Upper lobe of right lung (tissue), 1 donor: ENCODE measurements around the gene TMEM167B. TPM values are rescaled to one million over a fixed set of nuclear protein-coding genes. Genes with fewer than 3 reads are reported as not detected.
"Not testable (repeated sequence)": the region's sequence is repeated elsewhere in the genome, so short reads cannot be mapped to it uniquely, and the experiment has no call there.

Experiments
- ATAC-seq: fragments of 200-7000 bp; cut with Tn5 transposase; one replicate; pipeline ENCODE4 v1.9.1; 2020; ENCODE audit warnings: mild to moderate bottlenecking, moderate library complexity
- DNase-seq: peaks from one replicate; pipeline ENCODE4 v3.0.0-alpha.2; 2020
- H3K27ac ChIP-seq: fragments of 200-600 bp; one replicate; pipeline ENCODE4 v1.8.0; 2022
- H3K27me3 ChIP-seq: fragments of 200-600 bp; one replicate; pipeline ENCODE4 v1.8.0; 2022; ENCODE audit warnings: mild to moderate bottlenecking
- H3K36me3 ChIP-seq: fragments of 200-600 bp; one replicate; pipeline ENCODE4 v1.8.0; 2022
- H3K4me1 ChIP-seq: fragments of 200-600 bp; one replicate; pipeline ENCODE4 v1.8.0; 2022
- H3K4me3 ChIP-seq: fragments of 200-600 bp; one replicate; pipeline ENCODE4 v1.8.0; 2022; ENCODE audit warnings: mild to moderate bottlenecking
- H3K9me3 ChIP-seq: fragments of 200-600 bp; one replicate; pipeline ENCODE4 v1.8.0; 2022
- CTCF ChIP-seq: fragments of 200-600 bp; IDR thresholded peaks from one replicate; pipeline ENCODE4 v1.8.0; 2022; ENCODE audit warnings: antibody characterized with exemption
- intact Hi-C: fragments of 100-400 bp; cut with DNase I; formaldehyde crosslinking; loops from one replicate; pipeline ENCODE4 v1.11.0; 2022
- total RNA-seq: library from RNA; stranded (reverse); fragmentation: NEBNext Ultra II Directional; extraction: Animal tissue kit (Norgen Biotek cat#: 25700); gene quantifications from one replicate; pipeline ENCODE4 v1.2.1, GENCODE V29; 2021
- donor health status: DM: no; HTN: yes; CAD: no; lungs with severe emphysema.

The TMEM167B gene
- total RNA-seq, 1 donor from 2014 or later: 49.7 TPM

DNA sequence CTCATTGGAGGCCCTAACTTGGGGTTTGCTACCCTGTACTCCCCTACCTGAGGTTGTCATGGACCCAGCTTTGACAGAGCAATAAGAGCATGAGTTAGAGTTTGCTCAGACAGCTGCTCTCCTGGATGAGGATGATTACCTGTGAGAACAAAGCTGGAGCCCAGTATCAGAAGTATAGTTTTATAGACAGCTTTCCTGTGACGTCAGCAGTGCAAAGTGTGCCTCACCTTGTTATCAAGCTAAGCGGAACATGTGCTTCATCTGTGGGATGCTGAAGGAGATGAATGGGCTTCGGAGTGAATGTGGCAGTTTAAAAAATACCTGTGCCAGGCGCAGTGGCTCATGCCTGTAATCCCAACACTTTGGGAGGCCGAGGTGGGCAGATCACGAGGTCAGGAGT is 43.2 kb upstream of the TMEM167B start:
- intact Hi-C loops: no loop called here
- no peaks in the 10 kb centered on the region for H3K9me3 ChIP-seq

DNA sequence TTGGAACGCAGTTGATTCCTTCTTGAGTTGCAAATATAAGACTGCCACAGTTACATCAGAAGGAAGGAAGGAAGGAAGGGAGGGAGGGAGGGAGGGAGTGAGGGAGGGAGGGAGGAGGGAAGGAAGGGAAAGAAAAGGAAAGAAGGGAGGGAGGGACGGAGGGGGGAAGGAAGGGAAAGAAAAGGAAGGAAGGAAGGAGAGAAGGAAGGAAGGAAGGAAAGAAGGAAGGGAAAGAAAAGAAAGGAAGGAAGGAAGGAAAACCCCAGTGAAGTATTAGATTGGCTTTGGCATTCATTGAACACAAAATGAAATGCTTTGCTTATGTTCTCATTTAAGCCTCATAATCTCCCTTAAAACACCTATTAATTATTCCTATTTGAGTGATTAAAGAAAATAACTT is 42.2 kb upstream of the TMEM167B start:
- Histone ChIP-seq H3K36me3 (no peaks in the 10 kb centered on the region), H3K27ac (no peak overlapping the region), H3K4me3 (no peak overlapping the region), H3K9me3 (no peaks in the 10 kb centered on the region), H3K27me3 (no peaks in the 10 kb centered on the region), H3K4me1 (no peaks in the 10 kb centered on the region)
- DNase-seq (no peak), ATAC-seq (no peak)
- intact Hi-C loops: no loop called here
- no peak for TF ChIP-seq CTCF

More for the DNA sequence above, 43.2 kb upstream of the TMEM167B start:
- H3K4me1 ChIP-seq: no peaks in the 10 kb centered on the region
- H3K4me3 ChIP-seq: no peak overlapping the region
- ATAC-seq (no peak), DNase-seq (no peak)
- H3K36me3 ChIP-seq: no peaks in the 10 kb centered on the region
- TF ChIP-seq CTCF: no peak
- no peak overlapping the region for H3K27ac ChIP-seq
- no peaks in the 10 kb centered on the region for H3K27me3 ChIP-seq

- Histone ChIP-seq H3K9me3 (no peaks in the 10 kb centered on the region), H3K27me3 (no peaks in the 10 kb centered on the region), H3K36me3 (no peaks in the 10 kb centered on the region), H3K4me1 (no peaks in the 10 kb centered on the region), H3K4me3 (no peak overlapping the region), H3K27ac (no peak overlapping the region)
- DNase-seq (no peak), ATAC-seq (no peak)
- no peak for TF ChIP-seq CTCF
- intact Hi-C loops: no loop called here
Measured at GRCh38 chr1:109050228-109050995, 40.2 kb upstream of the TMEM167B start.

GRCh38 chr1:109052145-109052544 is 38.4 kb upstream of the TMEM167B start:
- H3K4me1 ChIP-seq, intact Hi-C loops, H3K27me3 ChIP-seq, H3K4me3 ChIP-seq, H3K9me3 ChIP-seq, H3K36me3 ChIP-seq, ATAC-seq, DNase-seq, H3K27ac ChIP-seq: not testable (repeated sequence)

DNA sequence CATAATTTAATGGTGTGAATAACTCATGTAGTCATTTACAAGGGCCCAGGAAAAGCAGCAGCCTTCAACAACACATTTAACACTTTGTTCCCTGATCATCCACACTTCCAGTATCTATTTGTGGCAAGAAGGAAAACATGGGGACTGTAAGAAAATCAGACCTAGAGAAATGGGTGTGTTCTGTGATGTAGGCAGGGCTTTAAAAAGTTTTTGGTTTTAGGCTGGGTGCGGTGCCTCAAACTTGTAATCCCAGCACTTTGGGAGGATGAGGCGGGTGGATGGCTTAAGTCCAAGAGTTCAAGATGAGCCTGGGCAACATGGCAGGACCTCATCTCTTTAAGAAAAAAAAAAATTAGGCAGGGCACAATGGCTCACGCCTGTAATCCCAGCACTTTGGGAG is 34.5 kb upstream of the TMEM167B start:
- no peak overlapping the region for H3K4me3 ChIP-seq
- no peak overlapping the region for H3K27ac ChIP-seq
- DNase-seq (no peak), ATAC-seq (no peak)
- H3K9me3 ChIP-seq: no peaks in the 10 kb centered on the region
- intact Hi-C loops: no loop called here
- H3K36me3 ChIP-seq: no peaks in the 10 kb centered on the region
- H3K27me3 ChIP-seq: no peaks in the 10 kb centered on the region
- no peak for TF ChIP-seq CTCF
- no peaks in the 10 kb centered on the region for H3K4me1 ChIP-seq

DNA sequence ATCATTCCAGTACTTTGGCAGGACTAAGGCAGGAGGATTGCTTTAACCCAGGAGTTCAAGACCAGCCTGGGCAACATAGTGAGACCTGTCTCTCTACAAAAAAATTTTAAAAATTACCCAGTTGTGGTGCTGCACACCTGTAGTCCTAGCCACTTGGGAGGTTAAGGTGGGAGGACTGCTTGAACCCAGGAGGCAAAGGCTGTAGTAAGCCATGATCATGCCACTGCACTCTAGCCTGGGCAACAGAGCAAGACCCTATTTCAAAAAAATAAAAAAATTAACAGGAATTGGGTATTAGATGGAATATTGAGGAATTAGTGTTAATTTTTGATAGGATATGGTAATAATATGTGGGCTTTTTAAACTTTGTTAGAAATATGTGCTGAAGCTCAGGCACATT is 31.5 kb upstream of the TMEM167B start:
- H3K9me3 ChIP-seq: no peaks in the 10 kb centered on the region
- ATAC-seq: no peak

More for the DNA sequence above, 31.5 kb upstream of the TMEM167B start:
- no peak for TF ChIP-seq CTCF
- intact Hi-C loops: no loop called here
- peaks cover 16% of the 10 kb centered on the region for H3K36me3 ChIP-seq
- H3K4me1 ChIP-seq: no peaks in the 10 kb centered on the region
- H3K27me3 ChIP-seq: no peaks in the 10 kb centered on the region
- H3K27ac ChIP-seq: no peak overlapping the region
- no peak for DNase-seq
- H3K4me3 ChIP-seq: no peak overlapping the region
